Kidney tubule cell (primary cell): ENCODE measurements around the gene RAP1GAP2.

Source experiments
- DNase-seq: peaks from one replicate; pipeline ENCODE4 v3.0.0-alpha.2; 2018; ENCODE audit warnings: low spot score

Gene RAP1GAP2

GRCh38 chr17:2947588-2947950 is 151.3 kb downstream of the RAP1GAP2 start:
- DNase-seq = no peak

GRCh38 chr17:2947996-2948550 is 151.8 kb downstream of the RAP1GAP2 start:
- no peak for DNase-seq

GRCh38 chr17:2948721-2949468 is 152.7 kb downstream of the RAP1GAP2 start:
- DNase-seq = no peak

GRCh38 chr17:2949469-2950044 is 153.3 kb downstream of the RAP1GAP2 start:
- peak; percentile 78 for DNase-seq

GRCh38 chr17:2950846-2951245 is 154.6 kb downstream of the RAP1GAP2 start:
- DNase-seq = no peak

- peak; percentile 62 for DNase-seq
Observed at GRCh38 chr17:2952174-2952845, 156.1 kb downstream of the RAP1GAP2 start.

GRCh38 chr17:2954898-2955445 is 158.7 kb downstream of the RAP1GAP2 start:
- DNase-seq = peak; percentile 99

GRCh38 chr17:2955931-2956582 is 159.8 kb downstream of the RAP1GAP2 start:
- no peak for DNase-seq

GRCh38 chr17:2957631-2958286 is 161.5 kb downstream of the RAP1GAP2 start:
- peak; percentile 11 for DNase-seq

- no peak for DNase-seq
Observed at GRCh38 chr17:2958706-2959222, 162.5 kb downstream of the RAP1GAP2 start.

- no peak for DNase-seq
Observed at GRCh38 chr17:2959371-2960130, 163.3 kb downstream of the RAP1GAP2 start.

- DNase-seq = no peak
Observed at GRCh38 chr17:2961446-2961845, 165.2 kb downstream of the RAP1GAP2 start.

GRCh38 chr17:2962236-2962635 is 166.0 kb downstream of the RAP1GAP2 start:
- DNase-seq = no peak

- DNase-seq = no peak
Observed at GRCh38 chr17:2962729-2963128, 166.5 kb downstream of the RAP1GAP2 start.

GRCh38 chr17:2963332-2964027 is 167.2 kb downstream of the RAP1GAP2 start:
- no peak for DNase-seq

GRCh38 chr17:2964028-2964356 is 167.8 kb downstream of the RAP1GAP2 start:
- no peak for DNase-seq

- DNase-seq = no peak
Observed at GRCh38 chr17:2964370-2964769, 168.1 kb downstream of the RAP1GAP2 start.

- no peak for DNase-seq
Observed at GRCh38 chr17:2964831-2965230, 168.6 kb downstream of the RAP1GAP2 start.

- peak; percentile 62 for DNase-seq
Observed at GRCh38 chr17:2965621-2966595, 169.7 kb downstream of the RAP1GAP2 start.
